Neural cell (in vitro differentiated cells): ENCODE data around the gene CACNA2D1.

Source experiments
- CTCF ChIP-seq: fragments of 450-650 bp; IDR thresholded peaks from 2 replicates; pipeline ENCODE4 v1.5.1; 2014; ENCODE audit warnings: antibody characterized with exemption, mild to moderate bottlenecking, moderate library complexity; ENCODE audit not compliant: poor library complexity, severe bottlenecking
- EZH2 ChIP-seq: fragments of 200-600, 300-800 bp; shearing (Covaris generic), sonication (generic); IDR thresholded peaks from 2 replicates; pipeline ENCODE4 v1.6.1; 2014; ENCODE audit warnings: antibody characterized with exemption, low read length, borderline replicate concordance, mild to moderate bottlenecking; ENCODE audit not compliant: insufficient read depth, poor library complexity, severe bottlenecking

GRCh38 chr7:82212466-82212865 lies 231.1 kb downstream of the CACNA2D1 start:
- no peak for TF ChIP-seq CTCF
- TF ChIP-seq EZH2, result no peak
